Lower lobe of right lung (tissue), 2 donors: ENCODE data around the gene BRD7. TPM values are rescaled to one million over a fixed set of nuclear protein-coding genes. Genes with fewer than 3 reads are reported as not detected.

ENCODE experiments used
- ATAC-seq, 2 donors: fragments of 200-7000 bp; cut with Tn5 transposase; one replicate each; pipeline ENCODE4 v1.9.1; 2020 to 2022; ENCODE audit warnings: mild to moderate bottlenecking in 2 of 2, moderate library complexity in 2 of 2
- DNase-seq: peaks from one replicate; pipeline ENCODE4 v3.0.0-alpha.2; 2020
- H3K27ac ChIP-seq: fragments of 200-600 bp; one replicate; pipeline ENCODE4 v1.8.0; 2022
- H3K27me3 ChIP-seq: fragments of 200-600 bp; one replicate; pipeline ENCODE4 v1.8.0; 2022; ENCODE audit warnings: low read depth
- H3K36me3 ChIP-seq: fragments of 200-600 bp; one replicate; pipeline ENCODE4 v1.8.0; 2022; ENCODE audit warnings: mild to moderate bottlenecking
- H3K4me1 ChIP-seq: fragments of 200-600 bp; one replicate; pipeline ENCODE4 v1.8.0; 2022
- H3K4me3 ChIP-seq: fragments of 200-600 bp; one replicate; pipeline ENCODE4 v1.8.0; 2022; ENCODE audit warnings: mild to moderate bottlenecking
- H3K9me3 ChIP-seq: fragments of 200-600 bp; one replicate; pipeline ENCODE4 v1.8.0; 2022
- intact Hi-C: fragments of 100-400 bp; cut with DNase I; formaldehyde crosslinking; loops from one replicate; pipeline ENCODE4 v1.11.0; 2022
- total RNA-seq: library from RNA; stranded (reverse); fragmentation: NEBNext Ultra II Directional; extraction: Animal tissue kit (Norgen Biotek cat#: 25700); gene quantifications from one replicate; pipeline ENCODE4 v1.2.1, GENCODE V29; 2021
- TF ChIP-seq, protein P1 (sequence below): fragments of 200-600 bp; IDR thresholded peaks from one replicate; pipeline ENCODE4 v1.8.0; 2022; ENCODE audit warnings: antibody characterized with exemption, mild to moderate bottlenecking
- donor health status: DM: no; HTN: yes; CAD: no; lungs with severe emphysema.

BRD7 gene
- total RNA-seq, 1 donor from 2014 or later = 76.3 TPM

DNA sequence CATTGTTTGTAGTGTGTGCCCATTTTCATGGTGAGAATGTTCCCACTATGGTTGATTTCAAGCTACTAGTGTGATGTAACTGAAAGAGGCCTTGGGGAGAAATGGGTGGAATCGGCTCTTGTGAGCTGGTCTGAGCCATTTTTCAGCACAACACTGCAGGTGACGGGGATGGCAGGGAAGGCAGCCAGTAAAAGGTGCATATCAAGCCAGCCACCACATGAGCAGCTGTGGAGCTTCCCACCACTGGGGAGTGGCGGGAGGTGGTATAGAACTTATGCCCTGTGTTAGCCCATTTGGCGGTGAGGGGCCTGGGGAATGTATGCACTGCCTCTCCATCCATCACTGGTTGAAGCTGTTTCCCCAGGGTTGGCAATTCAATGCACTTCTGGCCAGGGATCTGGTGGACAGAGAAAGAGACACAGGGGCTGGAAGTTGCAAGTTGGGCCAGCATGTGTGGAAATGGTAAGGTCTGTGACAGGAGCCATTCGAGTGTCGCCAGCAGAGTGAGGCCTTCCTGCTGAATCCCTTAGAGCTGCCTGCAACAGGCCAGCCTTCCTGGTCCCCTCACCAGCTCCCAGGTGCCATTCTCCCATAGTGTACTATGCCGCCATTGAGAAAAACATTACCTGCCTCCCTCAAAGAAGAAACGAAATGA is 31.7 kb upstream of the BRD7 start:
- Histone ChIP-seq H3K36me3 (no peaks in the 10 kb centered on the region), H3K4me3 (no peak overlapping the region), H3K27ac (no peak overlapping the region), H3K27me3 (no peaks in the 10 kb centered on the region), H3K4me1 (no peaks in the 10 kb centered on the region), H3K9me3 (no peaks in the 10 kb centered on the region)
- no peak for ATAC-seq
- TF ChIP-seq, protein P1, sequence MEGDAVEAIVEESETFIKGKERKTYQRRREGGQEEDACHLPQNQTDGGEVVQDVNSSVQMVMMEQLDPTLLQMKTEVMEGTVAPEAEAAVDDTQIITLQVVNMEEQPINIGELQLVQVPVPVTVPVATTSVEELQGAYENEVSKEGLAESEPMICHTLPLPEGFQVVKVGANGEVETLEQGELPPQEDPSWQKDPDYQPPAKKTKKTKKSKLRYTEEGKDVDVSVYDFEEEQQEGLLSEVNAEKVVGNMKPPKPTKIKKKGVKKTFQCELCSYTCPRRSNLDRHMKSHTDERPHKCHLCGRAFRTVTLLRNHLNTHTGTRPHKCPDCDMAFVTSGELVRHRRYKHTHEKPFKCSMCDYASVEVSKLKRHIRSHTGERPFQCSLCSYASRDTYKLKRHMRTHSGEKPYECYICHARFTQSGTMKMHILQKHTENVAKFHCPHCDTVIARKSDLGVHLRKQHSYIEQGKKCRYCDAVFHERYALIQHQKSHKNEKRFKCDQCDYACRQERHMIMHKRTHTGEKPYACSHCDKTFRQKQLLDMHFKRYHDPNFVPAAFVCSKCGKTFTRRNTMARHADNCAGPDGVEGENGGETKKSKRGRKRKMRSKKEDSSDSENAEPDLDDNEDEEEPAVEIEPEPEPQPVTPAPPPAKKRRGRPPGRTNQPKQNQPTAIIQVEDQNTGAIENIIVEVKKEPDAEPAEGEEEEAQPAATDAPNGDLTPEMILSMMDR = no peak
- DNase-seq = no peak
- intact Hi-C loops = no loop called here

DNA sequence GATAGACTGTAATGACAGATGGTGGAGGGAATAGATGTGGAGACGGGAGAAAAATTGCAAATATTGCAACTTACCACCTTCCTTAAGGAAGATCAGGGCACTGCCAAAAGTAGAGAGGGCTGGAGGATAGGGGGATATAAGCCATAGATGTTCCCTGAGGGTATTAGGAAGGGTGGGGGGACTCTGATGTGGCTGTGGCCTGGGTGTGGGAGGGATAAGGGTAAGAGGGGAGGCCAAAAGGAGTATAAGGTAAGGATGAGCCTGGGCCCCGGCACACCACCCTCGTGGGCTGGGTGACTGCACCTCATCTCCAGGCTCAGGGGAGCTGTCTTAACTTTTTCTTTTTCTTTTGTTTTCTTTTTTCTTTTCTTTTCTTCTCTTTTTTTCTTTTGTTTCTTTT is 30.6 kb upstream of the BRD7 start:
- intact Hi-C loops = no loop called here
- Histone ChIP-seq H3K4me1 (no peaks in the 10 kb centered on the region), H3K36me3 (no peaks in the 10 kb centered on the region), H3K9me3 (no peaks in the 10 kb centered on the region), H3K27ac (no peak overlapping the region), H3K27me3 (no peaks in the 10 kb centered on the region), H3K4me3 (no peak overlapping the region)
- TF ChIP-seq, protein P1 = no peak
- ATAC-seq (no peak), DNase-seq (no peak)

DNA sequence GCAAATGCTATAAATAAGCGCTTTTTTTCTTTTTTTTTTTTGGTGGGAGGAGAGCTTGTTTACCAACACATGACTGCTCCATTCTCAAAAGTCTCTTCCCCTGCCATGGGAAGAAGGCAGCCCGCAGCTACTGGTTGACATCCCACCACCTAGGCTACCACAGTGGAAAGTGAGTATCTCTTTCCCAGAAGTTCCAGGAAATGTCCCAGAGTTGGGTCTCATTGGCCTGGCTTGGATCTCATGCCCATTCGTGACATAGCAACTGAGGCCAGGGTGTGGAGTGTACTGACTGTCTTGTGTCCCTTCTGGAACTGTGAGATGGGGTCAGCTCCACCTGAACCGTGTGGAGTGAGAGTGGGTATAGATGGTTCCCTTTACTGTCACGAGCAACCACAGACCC is 29.5 kb upstream of the BRD7 start:
- H3K27me3 ChIP-seq = no peaks in the 10 kb centered on the region
- H3K4me1 ChIP-seq = no peaks in the 10 kb centered on the region
- ATAC-seq (no peak), DNase-seq (no peak)
- H3K36me3 ChIP-seq = no peaks in the 10 kb centered on the region
- no peak overlapping the region for H3K4me3 ChIP-seq
- no peak overlapping the region for H3K27ac ChIP-seq
- TF ChIP-seq, protein P1 = no peak
- intact Hi-C loops = no loop called here
- no peaks in the 10 kb centered on the region for H3K9me3 ChIP-seq

- Histone ChIP-seq H3K9me3 (no peaks in the 10 kb centered on the region), H3K27me3 (no peaks in the 10 kb centered on the region), H3K36me3 (no peaks in the 10 kb centered on the region), H3K27ac (no peak overlapping the region), H3K4me3 (no peak overlapping the region), H3K4me1 (no peaks in the 10 kb centered on the region)
- intact Hi-C loops = no loop called here
- DNase-seq (no peak), ATAC-seq (no peak)
- TF ChIP-seq, protein P1 = no peak
Observed at GRCh38 chr16:50396761-50397535, 28.2 kb upstream of the BRD7 start.

DNA sequence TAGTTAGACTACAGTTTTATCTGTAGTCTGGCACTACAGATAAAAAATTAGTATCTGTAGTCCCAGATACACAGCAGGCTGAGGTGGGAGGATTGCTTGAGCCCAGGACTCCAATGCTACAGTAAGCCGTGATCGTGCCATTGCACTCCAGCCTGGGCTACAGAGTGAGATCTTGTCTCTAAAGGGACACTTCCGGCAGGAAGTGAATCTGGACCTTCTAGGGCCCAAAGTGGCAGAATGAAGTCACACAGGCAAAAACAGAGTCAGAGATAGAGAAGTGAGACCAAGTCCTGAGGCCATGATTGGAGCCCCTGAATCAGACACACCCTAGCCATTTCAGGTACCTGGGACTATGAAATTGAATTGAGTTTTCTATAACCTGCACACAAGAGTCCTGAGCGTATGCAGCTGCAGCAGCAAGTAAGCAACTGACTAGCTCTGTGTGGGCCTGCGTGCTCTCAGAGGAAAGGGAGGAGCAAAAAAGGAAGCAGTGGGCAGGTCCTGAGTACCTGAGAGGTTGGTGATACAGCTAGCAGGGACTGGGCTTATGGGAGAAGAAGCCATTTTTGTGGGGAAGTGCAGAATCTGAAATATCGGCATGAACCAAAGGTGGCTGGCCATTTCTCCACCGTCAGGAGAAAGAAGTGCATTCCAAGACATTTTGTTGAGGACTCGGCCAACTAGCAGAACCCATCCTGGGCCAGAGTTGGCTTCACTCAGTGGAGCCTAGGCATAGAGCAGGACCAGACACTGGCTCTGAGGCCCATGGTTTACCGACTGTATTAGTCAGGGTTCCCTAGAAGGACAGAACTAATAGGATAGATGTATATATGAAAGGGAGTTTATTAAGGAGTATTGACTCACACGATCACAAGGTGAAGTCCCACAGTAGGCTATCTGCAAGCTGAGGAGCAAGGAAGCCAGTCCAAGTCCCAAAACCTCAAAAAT is 27.2 kb upstream of the BRD7 start:
- DNase-seq (no peak), ATAC-seq (no peak)
- intact Hi-C loops = no loop called here
- H3K9me3 ChIP-seq = no peaks in the 10 kb centered on the region
- H3K27me3 ChIP-seq = peaks cover 3% of the 10 kb centered on the region
- H3K27ac ChIP-seq = no peak overlapping the region
- TF ChIP-seq, protein P1 = no peak
- no peaks in the 10 kb centered on the region for H3K4me1 ChIP-seq
- no peak overlapping the region for H3K4me3 ChIP-seq
- H3K36me3 ChIP-seq = no peaks in the 10 kb centered on the region
